ENCODE results near the gene BDH1.
"Not testable (repeated sequence)": the region's sequence is repeated elsewhere in the genome, so short reads cannot be mapped to it uniquely, and the experiment has no call there.

The BDH1 gene

GRCh38 chr3:197484204-197484901 lies 71.4 kb downstream of the BDH1 start:
- no peak for DNase-seq

GRCh38 chr3:197482001-197482400 lies 73.8 kb downstream of the BDH1 start:
- DNase-seq: peak; percentile 54

- DNase-seq: no peak
Measured at GRCh38 chr3:197480320-197480719, 75.4 kb downstream of the BDH1 start.

- DNase-seq: peak; percentile 66
Measured at GRCh38 chr3:197478746-197479668, 76.8 kb downstream of the BDH1 start.

- DNase-seq: not testable (repeated sequence)
Measured at GRCh38 chr3:197477816-197478215, 78.0 kb downstream of the BDH1 start.

- no peak for DNase-seq
Measured at GRCh38 chr3:197475997-197476525, 79.7 kb downstream of the BDH1 start.

- DNase-seq: no peak
Measured at GRCh38 chr3:197475514-197475913, 80.3 kb downstream of the BDH1 start.

- no peak for DNase-seq
Measured at GRCh38 chr3:197472151-197472550, 83.6 kb downstream of the BDH1 start.

GRCh38 chr3:197471221-197472010 lies 84.4 kb downstream of the BDH1 start:
- no peak for DNase-seq

- peak; percentile 46 for DNase-seq
Measured at GRCh38 chr3:197468866-197469382, 86.8 kb downstream of the BDH1 start.

- DNase-seq: peak; percentile 35
Measured at GRCh38 chr3:197468167-197468566, 87.6 kb downstream of the BDH1 start.

- peak; percentile 80 for DNase-seq
Measured at GRCh38 chr3:197466586-197467399, 89.0 kb downstream of the BDH1 start.

- peak; percentile 32 for DNase-seq
Measured at GRCh38 chr3:197465996-197466549, 89.7 kb downstream of the BDH1 start.

GRCh38 chr3:197465197-197465995 lies 90.4 kb downstream of the BDH1 start:
- no peak for DNase-seq

GRCh38 chr3:197464794-197465193 lies 91.0 kb downstream of the BDH1 start:
- DNase-seq: no peak

- peak; percentile 45 for DNase-seq
Measured at GRCh38 chr3:197463279-197463678, 92.5 kb downstream of the BDH1 start.

- DNase-seq: no peak
Measured at GRCh38 chr3:197462808-197463207, 93.0 kb downstream of the BDH1 start.

- DNase-seq: no peak
Measured at GRCh38 chr3:197460639-197461038, 95.1 kb downstream of the BDH1 start.

- DNase-seq: no peak
Measured at GRCh38 chr3:197460002-197460401, 95.8 kb downstream of the BDH1 start.
